SK-N-SH treated with all-trans-retinoic acid at 6 μM for 48 hours (cell line): ENCODE data around the gene MGAT5B.

ENCODE experiments used
- TSHZ2 ChIP-seq: fragments of 250-450 bp; sonication (Bioruptor Pico); IDR thresholded peaks from 2 replicates; pipeline ENCODE4 v1.5.0; 2020; ENCODE audit warnings: mild to moderate bottlenecking, moderate library complexity
- TF ChIP-seq, protein P1 (sequence below): fragments of 250-450 bp; sonication (Bioruptor Pico); IDR thresholded peaks from 2 replicates; pipeline ENCODE4 v1.8.0; 2020; ENCODE audit warnings: mild to moderate bottlenecking, moderate library complexity, borderline replicate concordance

DNA sequence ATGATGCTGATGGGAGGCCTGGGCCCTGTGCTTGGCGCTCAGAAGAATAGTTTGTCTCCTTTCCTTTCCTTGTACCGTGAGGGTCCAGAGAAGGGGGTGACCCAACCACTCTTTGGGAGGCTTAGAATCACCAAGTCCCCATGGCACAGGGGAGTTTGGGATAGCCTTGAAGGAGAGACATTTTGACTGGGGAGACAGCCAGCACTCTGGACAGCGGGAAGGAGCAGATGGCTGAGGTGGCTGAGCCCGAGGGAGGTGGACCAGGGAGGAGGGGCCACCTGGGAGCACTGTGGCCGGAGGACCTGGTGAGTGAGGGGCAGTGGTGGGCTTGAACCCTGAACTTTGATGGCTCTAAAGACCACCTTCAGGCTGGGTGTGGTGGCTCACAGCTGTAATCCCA lies 18.2 kb downstream of the MGAT5B start:
- TF ChIP-seq TSHZ2 (CRISPR knock-in tag), result no peak
- TF ChIP-seq, protein P1, sequence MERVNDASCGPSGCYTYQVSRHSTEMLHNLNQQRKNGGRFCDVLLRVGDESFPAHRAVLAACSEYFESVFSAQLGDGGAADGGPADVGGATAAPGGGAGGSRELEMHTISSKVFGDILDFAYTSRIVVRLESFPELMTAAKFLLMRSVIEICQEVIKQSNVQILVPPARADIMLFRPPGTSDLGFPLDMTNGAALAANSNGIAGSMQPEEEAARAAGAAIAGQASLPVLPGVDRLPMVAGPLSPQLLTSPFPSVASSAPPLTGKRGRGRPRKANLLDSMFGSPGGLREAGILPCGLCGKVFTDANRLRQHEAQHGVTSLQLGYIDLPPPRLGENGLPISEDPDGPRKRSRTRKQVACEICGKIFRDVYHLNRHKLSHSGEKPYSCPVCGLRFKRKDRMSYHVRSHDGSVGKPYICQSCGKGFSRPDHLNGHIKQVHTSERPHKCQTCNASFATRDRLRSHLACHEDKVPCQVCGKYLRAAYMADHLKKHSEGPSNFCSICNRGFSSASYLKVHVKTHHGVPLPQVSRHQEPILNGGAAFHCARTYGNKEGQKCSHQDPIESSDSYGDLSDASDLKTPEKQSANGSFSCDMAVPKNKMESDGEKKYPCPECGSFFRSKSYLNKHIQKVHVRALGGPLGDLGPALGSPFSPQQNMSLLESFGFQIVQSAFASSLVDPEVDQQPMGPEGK (CRISPR knock-in tag), result no peak
